PC-9 (cell line): ENCODE data around the gene TLN1.

Source experiments
- EZH2 ChIP-seq: fragments of 200-600 bp; sonication (generic); IDR thresholded peaks from 2 replicates; pipeline ENCODE4 v1.8.0; 2017; ENCODE audit warnings: antibody characterized with exemption, low read depth
- TF ChIP-seq, protein P1 (sequence below): fragments of 200-600 bp; sonication (generic); conservative IDR thresholded peaks from 2 replicates; pipeline ENCODE4 v1.6.1; 2017; ENCODE audit warnings: mixed run types, antibody characterized with exemption, mild to moderate bottlenecking, moderate library complexity

DNA sequence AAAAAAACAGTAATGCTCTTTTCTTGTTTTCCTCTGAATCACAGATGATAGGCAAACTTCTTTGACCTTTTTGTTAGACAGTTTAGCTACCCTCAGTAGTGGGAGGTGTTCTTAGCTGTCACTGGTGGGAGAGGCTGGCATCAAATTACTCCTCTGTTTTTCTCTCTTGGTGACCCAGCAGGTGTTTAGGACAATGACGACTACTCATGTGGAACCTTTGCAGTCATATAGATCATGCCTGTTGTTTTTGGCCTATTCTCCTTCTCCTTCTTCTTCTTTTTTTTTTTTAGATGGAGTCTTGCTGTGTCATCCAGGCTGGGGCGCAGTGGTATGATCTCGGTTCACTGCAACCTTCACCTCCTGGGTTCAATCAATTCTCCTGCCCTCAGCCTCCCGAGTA is 44.0 kb upstream of the TLN1 start:
- TF ChIP-seq EZH2: no peak
- TF ChIP-seq, protein P1, sequence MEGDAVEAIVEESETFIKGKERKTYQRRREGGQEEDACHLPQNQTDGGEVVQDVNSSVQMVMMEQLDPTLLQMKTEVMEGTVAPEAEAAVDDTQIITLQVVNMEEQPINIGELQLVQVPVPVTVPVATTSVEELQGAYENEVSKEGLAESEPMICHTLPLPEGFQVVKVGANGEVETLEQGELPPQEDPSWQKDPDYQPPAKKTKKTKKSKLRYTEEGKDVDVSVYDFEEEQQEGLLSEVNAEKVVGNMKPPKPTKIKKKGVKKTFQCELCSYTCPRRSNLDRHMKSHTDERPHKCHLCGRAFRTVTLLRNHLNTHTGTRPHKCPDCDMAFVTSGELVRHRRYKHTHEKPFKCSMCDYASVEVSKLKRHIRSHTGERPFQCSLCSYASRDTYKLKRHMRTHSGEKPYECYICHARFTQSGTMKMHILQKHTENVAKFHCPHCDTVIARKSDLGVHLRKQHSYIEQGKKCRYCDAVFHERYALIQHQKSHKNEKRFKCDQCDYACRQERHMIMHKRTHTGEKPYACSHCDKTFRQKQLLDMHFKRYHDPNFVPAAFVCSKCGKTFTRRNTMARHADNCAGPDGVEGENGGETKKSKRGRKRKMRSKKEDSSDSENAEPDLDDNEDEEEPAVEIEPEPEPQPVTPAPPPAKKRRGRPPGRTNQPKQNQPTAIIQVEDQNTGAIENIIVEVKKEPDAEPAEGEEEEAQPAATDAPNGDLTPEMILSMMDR: no peak
